GM18873 (cell line): ENCODE data around the gene GNB4.
A peak's percentile ranks its signal among the peaks of the same experiment; 100 is the strongest.

Experiments used
- ATAC-seq: cut with Tn5 transposase; IDR thresholded peaks from one replicate; pipeline ENCODE4 v1.9.1; 2021; ENCODE audit warnings: mild to moderate bottlenecking, moderate library complexity, moderate number of reproducible peaks; ENCODE audit not compliant: unreplicated experiment, low FRiP score

The GNB4 gene

DNA sequence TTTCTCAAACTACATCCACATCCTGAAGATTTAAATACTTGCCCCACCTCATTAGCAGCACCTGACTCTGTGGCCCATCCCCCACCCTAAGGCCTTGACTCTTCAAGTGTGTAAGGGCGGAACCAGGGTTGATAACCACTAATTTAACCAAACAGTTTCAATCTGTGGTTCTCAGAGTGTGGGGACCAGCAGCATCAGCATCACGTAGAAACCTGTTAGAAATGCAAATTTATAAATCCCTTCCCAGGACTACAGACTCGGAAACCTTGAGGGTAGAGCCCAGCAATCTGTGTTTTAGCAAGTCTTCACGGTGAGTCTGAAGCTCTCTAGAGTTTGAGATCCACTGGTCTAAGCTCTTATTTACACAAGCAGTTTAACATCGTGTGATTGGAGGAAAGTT is 12.4 kb downstream of the GNB4 start:
- peak; percentile 75 for ATAC-seq

DNA sequence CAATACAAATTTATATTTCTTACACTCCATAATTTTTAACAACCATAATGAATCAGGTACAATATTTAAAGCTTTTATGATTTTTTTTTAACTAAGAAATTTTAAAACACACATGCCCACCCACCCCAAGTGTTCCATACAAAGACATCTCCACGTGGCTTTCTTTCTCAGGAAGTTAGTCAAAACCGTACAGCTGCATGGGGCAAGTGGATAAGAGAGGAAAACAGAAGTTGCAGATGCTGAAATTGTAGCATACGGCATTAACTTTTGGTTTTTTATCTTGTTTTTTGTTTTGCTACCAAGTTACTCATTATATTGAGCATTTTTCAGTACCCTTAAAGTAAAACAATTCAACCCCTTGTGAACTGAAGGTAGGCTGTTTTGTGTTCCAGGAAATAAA is 14.8 kb downstream of the GNB4 start:
- no peak for ATAC-seq

- no peak for ATAC-seq
These were observed 18.8 kb downstream of the GNB4 start for GRCh38 chr3:179432451-179432850.

DNA sequence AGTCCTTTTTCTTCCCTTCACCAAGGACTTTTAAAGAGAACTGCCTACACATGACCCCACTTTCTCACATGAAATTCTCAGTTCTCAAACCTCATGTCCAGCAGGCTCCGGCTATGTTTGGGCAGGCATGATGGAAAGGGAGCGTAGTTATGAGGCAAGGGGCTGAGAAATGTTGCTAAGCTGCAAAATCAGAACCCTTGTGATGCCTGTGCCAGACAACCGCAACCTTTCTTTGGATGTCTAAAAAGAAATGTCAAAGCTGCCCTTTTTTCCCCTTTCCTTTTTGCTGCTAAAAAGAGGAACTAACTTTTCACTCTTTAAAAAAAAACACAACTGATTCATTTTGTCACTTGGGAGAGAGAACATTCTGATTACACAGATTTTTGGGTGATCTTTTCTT is 19.2 kb downstream of the GNB4 start:
- no peak for ATAC-seq

DNA sequence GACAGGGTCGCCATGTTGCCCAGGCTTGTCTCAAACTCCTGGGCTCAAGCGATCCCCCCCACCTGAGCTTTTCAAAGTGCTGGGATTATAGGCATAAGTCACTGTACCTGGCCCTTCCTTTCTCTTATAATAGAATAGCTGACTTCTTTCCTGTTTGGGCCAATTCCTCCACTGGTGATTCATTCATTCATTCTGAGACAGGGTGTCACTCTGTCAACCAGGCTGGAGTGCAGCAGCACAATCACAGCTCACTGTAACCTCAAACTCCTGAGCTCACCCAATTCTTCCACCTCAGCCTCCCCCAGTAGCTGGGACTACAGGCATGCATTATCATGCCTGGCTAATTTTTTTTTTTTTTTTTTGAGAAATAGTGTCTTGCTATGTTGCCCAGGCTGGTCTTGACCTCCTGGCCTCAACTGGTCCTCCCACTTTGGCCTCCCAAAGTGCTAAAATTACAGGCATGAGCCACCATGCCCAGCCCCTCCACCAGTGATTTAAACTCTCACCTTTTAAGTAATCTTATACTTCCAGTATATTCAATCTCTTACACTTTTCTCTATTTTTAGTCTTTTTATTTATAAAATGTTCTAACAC is 20.9 kb downstream of the GNB4 start:
- no peak for ATAC-seq

GRCh38 chr3:179428876-179429548 is 22.3 kb downstream of the GNB4 start:
- ATAC-seq, result no peak

DNA sequence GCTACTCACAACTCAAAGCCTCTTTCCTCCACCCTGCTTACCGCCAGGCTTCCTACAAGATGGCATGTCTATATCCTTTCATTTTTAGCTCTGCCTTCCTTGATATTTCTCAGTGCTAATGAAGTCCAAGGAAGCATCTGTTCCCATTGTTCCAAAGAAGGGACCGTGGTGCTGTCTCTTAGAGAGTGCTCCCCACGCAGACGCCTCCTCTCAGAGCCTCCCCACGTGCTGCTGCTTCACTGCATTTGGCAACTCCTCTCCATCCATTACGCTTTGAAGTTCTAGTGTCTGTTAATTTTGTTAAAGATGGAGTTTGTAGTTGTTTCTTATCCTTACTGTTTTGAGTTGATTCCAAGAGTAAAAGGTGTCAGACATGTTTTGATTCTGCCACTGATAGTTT is 26.2 kb downstream of the GNB4 start:
- ATAC-seq, result no peak

- no peak for ATAC-seq
These were observed 29.8 kb downstream of the GNB4 start for GRCh38 chr3:179421500-179421899.

DNA sequence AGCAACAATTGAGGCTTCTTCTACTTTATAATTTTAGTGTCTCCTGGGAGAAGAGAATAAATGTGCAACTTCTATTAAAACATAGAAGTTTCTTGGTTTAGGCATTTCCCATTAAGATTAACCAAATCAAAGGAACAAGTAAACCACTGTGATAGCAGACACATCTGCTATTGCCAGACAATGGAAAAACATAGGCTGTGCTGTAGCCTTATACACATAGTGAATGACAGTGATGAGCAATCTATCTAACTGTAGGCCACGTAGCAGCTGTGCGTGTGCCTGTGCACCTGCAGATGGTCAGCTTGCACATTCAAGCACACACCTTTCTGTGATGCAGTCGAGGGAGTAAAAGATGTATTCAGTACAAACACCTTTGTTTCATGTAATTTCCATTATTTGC is 32.7 kb downstream of the GNB4 start:
- ATAC-seq, result no peak

GRCh38 chr3:179416681-179417080 is 34.6 kb downstream of the GNB4 start:
- ATAC-seq, result no peak

GRCh38 chr3:179415377-179415776 is 35.9 kb downstream of the GNB4 start:
- ATAC-seq, result no peak

GRCh38 chr3:179414804-179415203 is 36.5 kb downstream of the GNB4 start:
- ATAC-seq, result no peak

- ATAC-seq, result no peak
These were observed 40.3 kb downstream of the GNB4 start for GRCh38 chr3:179410999-179411398.

GRCh38 chr3:179410331-179410730 is 40.9 kb downstream of the GNB4 start:
- ATAC-seq, result no peak

- no peak for ATAC-seq
These were observed 47.0 kb downstream of the GNB4 start for GRCh38 chr3:179404307-179404706.

DNA sequence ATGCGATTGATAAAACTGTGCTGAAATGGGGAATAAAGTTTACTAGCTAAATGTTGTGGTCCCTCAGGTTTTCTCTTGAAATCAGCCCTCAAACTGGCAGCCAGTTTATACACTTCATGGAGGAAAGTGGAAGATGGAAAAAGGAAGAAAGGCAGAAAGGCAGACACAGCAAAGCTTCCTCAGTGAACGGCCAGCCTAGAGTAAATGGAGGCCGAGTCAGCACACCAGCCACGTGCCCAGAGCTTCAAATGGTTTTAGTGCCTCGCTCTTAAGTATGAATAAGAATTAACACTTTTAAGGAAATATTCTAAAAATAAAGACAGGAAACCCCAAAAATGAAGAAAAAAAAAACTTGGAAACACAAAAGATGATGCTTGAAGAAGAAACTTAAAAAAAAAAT is 48.3 kb downstream of the GNB4 start:
- no peak for ATAC-seq

- no peak for ATAC-seq
These were observed 49.7 kb downstream of the GNB4 start for GRCh38 chr3:179401561-179401960.

GRCh38 chr3:179398574-179399231 is 52.6 kb downstream of the GNB4 start:
- ATAC-seq, result no peak

DNA sequence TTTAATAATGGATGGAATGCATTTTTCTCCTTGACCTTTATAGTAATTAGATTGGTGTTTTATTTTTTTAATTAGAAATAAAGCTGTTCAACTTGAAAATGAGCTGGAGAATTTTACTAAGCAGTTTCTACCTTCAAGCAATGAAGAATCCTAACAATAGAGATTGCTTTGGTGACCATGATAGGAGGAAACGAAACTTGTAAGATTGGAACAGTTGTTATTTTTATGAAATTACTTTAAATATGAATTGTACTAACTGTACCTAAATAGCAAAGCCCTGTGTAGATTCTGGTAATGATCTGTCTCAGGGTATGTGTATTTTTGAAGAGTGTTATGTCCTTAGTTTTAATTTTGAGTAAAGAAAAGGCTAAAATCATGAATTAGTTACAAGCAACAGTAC is 59.4 kb downstream of the GNB4 start:
- no peak for ATAC-seq

DNA sequence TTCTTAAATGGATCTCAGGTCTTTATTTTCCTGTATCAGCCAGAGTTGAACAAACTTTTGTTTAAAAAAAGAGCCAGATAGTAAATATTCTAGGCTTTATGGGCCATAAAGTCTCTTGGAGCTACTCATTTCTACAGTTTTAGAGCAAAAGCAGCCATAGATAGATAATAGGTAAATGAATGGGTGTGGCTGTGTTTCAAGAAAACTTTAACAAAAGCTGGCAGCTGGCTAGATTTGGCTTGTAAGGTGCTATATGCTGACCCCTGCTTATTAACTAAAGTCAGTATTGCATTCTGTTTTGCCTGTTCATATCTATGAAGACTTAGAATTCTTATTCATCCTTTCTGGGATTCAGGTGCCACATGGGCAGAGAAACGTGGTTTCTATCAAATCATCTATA is 74.8 kb downstream of the GNB4 start:
- no peak for ATAC-seq

DNA sequence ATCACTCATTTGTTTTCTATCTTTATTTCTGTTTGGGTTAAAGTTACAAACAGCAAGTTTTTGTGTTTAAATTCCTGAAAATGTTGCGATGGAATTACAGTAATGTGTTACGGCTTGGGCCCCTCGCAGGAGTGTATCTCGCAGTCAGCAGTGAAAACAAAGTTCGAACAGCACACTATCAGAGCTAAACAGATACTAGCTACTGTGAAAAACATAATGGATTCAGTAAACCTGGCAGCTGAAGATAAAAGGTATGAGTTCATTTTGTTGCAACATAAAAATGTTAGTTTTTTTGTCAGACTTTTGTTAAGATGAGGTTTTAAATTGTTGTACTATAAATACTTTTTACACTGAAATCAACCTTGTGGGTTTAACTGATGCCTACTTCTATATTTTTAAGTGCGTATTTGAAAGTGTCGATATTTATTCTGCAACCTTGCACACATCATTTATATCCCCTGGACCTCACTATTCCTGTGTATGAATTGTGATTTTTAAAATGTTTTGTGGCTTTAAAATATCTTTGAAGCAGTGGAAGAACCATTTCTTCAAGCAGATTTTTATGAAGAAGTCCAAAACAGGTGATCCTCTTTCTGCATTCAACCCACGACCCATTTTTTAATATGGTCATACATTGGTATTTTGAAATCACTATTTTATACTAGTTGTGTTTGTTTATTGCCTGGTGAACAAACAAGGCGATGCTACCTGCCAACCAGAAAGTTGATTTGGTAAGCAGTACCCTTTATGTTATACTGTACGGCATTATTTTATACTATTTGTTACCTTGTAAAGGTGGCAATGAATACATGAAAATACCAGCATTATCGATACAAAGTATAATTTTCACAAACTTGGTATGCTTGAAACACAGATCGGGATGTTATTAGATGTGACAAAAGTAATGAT is 75.9 kb downstream of the GNB4 start:
- ATAC-seq, result no peak
